K562 (cell line): ENCODE results near the gene CHST14. TPM values are rescaled to one million over a fixed set of nuclear protein-coding genes. Genes with fewer than 3 reads are reported as not detected.

Source experiments
- ARHGAP35 ChIP-seq: fragments of 450-650 bp; IDR thresholded peaks from 2 replicates; pipeline ENCODE4 v1.6.1; 2018; ENCODE audit not compliant: partially characterized antibody
- BRF2 ChIP-seq: IDR thresholded peaks from 3 replicates; pipeline ENCODE4 v1.6.1; 2011; ENCODE audit warnings: borderline replicate concordance, mild to moderate bottlenecking; ENCODE audit not compliant: insufficient read length, insufficient read depth
- DNMT1 ChIP-seq: fragments of 450-650 bp; IDR thresholded peaks from 2 replicates; pipeline ENCODE4 v1.6.1; 2016; ENCODE audit warnings: antibody characterized with exemption, mild to moderate bottlenecking
- E2F3 ChIP-seq: fragments of 250-450 bp; sonication (Bioruptor Pico); IDR thresholded peaks from 2 replicates; pipeline ENCODE4 v1.4.0; 2020; ENCODE audit warnings: mild to moderate bottlenecking
- FOXP1 ChIP-seq: sonication (generic); formaldehyde crosslinking; IDR thresholded peaks from 2 replicates; pipeline ENCODE4 v1.8.0; 2022; ENCODE audit warnings: mild to moderate bottlenecking, missing genetic modification reagents
- HINFP ChIP-seq: fragments of 450-650 bp; conservative IDR thresholded peaks from 2 replicates; pipeline ENCODE4 v1.6.1; 2016; ENCODE audit warnings: missing genetic modification characterization, low read depth, mild to moderate bottlenecking, control low read depth, missing compliant biosample characterization
- NFYB ChIP-seq: IDR thresholded peaks from 2 replicates; pipeline ENCODE4 v1.6.1; 2011; ENCODE audit warnings: mild to moderate bottlenecking, moderate library complexity; ENCODE audit not compliant: insufficient read length; ENCODE audit errors: extremely low read depth
- RNF2 ChIP-seq: sonication (generic); IDR thresholded peaks from 2 replicates; pipeline ENCODE4 v1.6.1; 2016
- SAFB2 ChIP-seq: fragments of 200-400 bp; formaldehyde crosslinking; IDR thresholded peaks from 2 replicates; pipeline ENCODE4 v1.6.1; 2018; ENCODE audit warnings: borderline replicate concordance, low read length, low read depth, moderate library complexity; ENCODE audit not compliant: severe bottlenecking
- THRA ChIP-seq: fragments of 450-650 bp; IDR thresholded peaks from 2 replicates; pipeline ENCODE4 v1.6.1; 2017; ENCODE audit warnings: mild to moderate bottlenecking, moderate library complexity
- TRIM28 ChIP-seq: fragments of 450-650 bp; IDR thresholded peaks from 2 replicates; pipeline ENCODE4 v1.6.1; 2017
- TSHZ1 ChIP-seq: fragments of 250-450 bp; sonication (Bioruptor Pico); IDR thresholded peaks from 2 replicates; pipeline ENCODE4 v1.4.0; 2020; ENCODE audit warnings: mild to moderate bottlenecking, moderate library complexity
- XRCC5 ChIP-seq: fragments of 200-400 bp; formaldehyde crosslinking; IDR thresholded peaks from 2 replicates; pipeline ENCODE4 v1.6.1; 2017; ENCODE audit warnings: low read depth, mild to moderate bottlenecking, low read length
- ZC3H8 ChIP-seq: fragments of 450-650 bp; IDR thresholded peaks from 2 replicates; pipeline ENCODE4 v1.6.1; 2017
- ZMIZ1 ChIP-seq, 2 experiments: fragments of 150-350 bp in 1 of 2; IDR thresholded peaks; 2 replicates each; pipeline ENCODE4 v1.6.1; 2012 to 2016; ENCODE audit warnings: low read depth in 2 of 2, low read length in 2 of 2, mild to moderate bottlenecking in 1 of 2, moderate library complexity in 1 of 2
- ZNF282 ChIP-seq: sonication (generic); formaldehyde crosslinking; IDR thresholded peaks from 2 replicates; pipeline ENCODE4 v1.8.1; 2023; ENCODE audit warnings: missing genetic modification reagents
- polyA plus RNA-seq, 8 experiments: library from polyadenylated mRNA; depleted of rRNA in 4 of 8; stranded (reverse) in 5 of 8; unstranded in 3 of 8; fragments of >200 nt; fragmentation: Nextera tagmentation in 2 of 8; fragmentation: Illumina TruSeq in 1 of 8; extraction: Ambion mirVana in 2 of 8; extraction: Trizol in 1 of 8; gene quantifications; 2 replicates each; pipeline versions ENCODE4 v1.2.1 to v1.2.3, GENCODE V29; 2011 to 2014; ENCODE audit warnings: inconsistent platforms in 1 of 8, missing spikeins in 1 of 8
- total RNA-seq, 7 experiments: library from RNA; depleted of rRNA in 6 of 7; stranded (reverse); fragments of >200 nt in 6 of 7; fragmentation: Illumina TruSeq in 2 of 7; extraction: Trizol in 2 of 7; gene quantifications; 2 replicates each; pipeline versions ENCODE4 v1.2.1 to v1.2.3, GENCODE V29; 2011 to 2021; ENCODE audit warnings: low replicate concordance in 1 of 7

CHST14 gene
- total and polyA plus RNA-seq, 9 of the 15 experiments (the other 6 are each of a cell fraction or from before 2014, with no cell fraction given) = 1.6 to 12.1 (median 4.5) TPM

GRCh38 chr15:40427188-40427587 is 43.6 kb upstream of the CHST14 start (continued):
- TF ChIP-seq THRA (no peak), ZNF282 (no peak), TRIM28 (peak; percentile 23; the same call in 1 of the 2 replicates), TSHZ1 (CRISPR knock-in tag) (no peak), FOXP1 (CRISPR knock-in tag) (no peak), ZC3H8 (no peak), E2F3 (CRISPR knock-in tag) (no peak), XRCC5 (no peak), DNMT1 (no peak), BRF2 (no peak), SAFB2 (no peak), NFYB (no peak), ZMIZ1 (IDR thresholded peaks at IDR 0.05; ENCODE audit: low read depth in 2 of 2, low read length in 2 of 2) (0 out of 4 replicates have a peak, but pooled peaks of 1 of the 2 experiments have one; percentile 42), ARHGAP35 (no peak), RNF2 (0 out of 2 replicates have a peak, but pooled peaks have one; percentile 24), HINFP (no peak)
